GM19239 (cell line): ENCODE results near the gene TBC1D30.
"Not testable (repeated sequence)": the region's sequence is repeated elsewhere in the genome, so short reads cannot be mapped to it uniquely, and the experiment has no call there.

Experiments
- DNase-seq: peaks from one replicate; pipeline ENCODE4 v3.0.0; 2011; ENCODE audit warnings: low spot score; ENCODE audit not compliant: insufficient read length
- FAIRE-seq: peaks from 2 replicates; lab custom pipeline; 2011; peaks lifted over from hg19 to GRCh38; lab: Jason Lieb, UNC

TBC1D30 gene

DNA sequence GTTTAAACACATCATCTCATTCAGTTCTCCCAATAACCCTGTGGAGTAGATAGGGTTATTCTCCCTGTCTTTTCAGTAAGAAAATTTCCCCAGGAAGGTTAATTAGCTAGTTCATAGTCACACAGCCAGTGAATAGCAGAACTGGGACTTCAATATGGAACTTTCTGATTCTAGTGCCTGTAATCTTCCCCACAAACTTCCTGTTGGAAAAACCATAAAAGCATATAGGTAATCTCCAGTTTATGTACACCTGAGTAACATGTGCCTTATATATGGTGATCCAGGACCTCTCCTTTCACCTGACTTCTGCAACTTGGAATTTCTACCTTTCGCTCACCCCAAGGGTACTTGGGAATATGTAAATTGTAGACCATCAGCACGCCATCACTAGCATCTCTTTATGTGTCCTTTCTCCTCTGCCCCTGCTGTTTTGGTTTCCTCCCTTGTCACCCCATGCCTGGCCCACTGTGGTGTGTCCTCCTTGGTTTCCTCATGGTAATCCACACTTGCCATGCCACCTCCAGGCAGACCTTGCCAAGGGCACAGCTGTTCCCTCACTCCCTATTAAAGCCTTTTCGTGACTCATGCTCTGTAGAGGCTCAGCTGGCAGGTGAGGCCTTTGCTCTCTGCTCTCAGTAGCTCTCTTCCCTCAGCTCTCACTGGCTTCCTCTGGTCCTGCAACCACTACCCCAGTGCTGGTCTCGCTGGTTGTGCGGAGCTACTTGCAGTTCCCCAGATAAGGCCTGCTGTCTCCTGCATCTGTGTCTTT, 16.7 kb downstream of the TBC1D30 start:
- no peak for DNase-seq
- FAIRE-seq: no peak

DNA sequence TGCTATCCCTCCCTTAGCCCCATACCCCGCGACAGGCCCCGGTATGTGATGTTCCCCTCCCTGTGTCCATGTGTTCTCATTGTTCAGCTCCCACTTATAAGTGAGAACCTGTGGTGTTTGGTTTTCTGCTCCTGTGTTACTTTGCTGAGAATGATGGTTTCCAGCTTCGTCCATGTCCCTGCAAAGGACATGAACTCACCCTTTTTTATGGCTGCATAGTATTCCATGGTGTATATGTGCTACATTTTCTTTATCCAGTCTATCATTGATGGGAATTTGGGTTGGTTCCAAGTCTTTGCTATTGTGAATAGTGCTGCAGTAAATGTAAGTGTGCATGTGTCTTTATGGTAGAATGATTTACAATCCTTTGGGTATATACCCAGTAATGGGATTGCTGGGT, 24.0 kb downstream of the TBC1D30 start:
- not testable (repeated sequence) for DNase-seq, FAIRE-seq

DNA sequence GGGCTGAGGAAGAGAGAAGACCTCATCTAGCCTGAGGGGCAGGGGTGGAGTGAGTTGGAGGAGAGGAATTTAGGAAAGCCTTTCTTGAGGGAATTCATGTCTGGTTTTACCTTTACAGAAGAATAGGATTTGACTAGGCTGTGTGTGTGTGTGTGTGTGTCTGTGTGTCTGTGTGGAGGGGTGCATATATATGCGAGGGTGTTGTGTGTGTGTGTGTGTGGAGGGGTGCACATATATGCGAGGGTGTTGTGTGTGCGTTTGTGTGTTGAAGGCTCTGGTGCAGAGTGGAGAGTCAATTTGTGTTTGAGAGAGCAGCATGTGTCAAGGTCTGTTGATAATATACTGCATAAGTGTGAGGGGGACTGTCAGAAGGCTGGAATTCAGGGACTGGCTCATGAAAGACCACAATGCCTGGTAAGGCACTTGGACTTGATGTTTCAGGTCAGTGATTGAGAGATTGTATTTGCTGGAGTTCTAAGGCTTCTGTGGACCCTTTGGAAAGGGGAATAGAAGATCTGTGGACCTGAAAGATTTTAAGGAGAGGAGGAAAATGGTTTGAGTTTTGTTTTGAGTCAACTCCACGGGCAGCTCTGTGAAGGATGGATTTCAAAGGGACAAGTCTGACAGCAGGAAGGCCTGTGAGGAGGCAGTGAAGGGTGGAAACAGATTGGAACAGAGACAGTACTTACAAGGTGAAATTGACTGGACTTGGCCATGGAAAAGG, 34.6 kb downstream of the TBC1D30 start:
- FAIRE-seq: no peak
- no peak for DNase-seq

DNA sequence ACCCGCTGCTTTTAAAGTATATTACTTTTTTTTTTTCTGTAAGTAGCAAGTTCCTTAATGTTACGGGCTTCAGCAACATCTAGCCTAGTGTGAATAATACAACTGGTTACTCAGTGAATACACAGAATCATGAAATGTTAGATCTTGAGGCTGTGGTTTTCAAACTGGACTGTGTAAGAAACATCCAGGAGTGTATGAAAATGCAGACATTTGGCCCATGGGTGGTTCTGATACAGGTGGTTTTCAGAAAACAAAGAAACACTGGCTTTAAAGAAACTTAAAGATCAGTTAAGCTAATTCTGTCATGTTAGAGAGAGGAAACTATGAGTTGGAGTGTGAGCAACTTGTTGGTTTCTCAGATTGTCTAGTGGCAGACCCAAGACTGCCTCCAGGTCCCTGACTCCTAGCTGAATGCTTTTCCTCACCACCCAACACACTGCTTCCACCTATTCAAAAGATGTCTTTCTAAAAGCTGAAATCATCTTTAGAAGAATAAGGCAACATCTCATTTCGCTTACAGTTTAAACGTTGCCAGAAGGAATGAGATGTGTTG, 36.1 kb downstream of the TBC1D30 start:
- FAIRE-seq (no peak), DNase-seq (no peak)

DNA sequence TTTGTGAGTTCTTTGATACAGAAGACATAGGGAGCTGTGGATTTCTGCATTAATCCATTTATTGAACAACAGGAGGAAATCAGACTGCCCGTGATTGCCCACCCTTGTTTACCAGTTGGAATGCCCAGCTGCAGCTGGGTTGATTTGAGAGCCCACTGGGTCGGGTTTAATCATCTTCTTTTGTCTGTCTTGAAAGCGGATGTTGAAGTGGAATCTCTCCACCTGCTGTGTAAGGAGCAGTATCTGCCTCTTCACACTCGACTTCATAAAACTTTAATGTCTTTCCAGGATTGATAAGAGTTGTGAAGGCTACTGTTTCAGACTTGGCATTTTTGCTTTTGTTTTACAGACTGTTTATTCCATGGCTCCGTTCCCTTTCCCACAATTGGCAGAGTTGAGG, 39.9 kb downstream of the TBC1D30 start:
- FAIRE-seq (no peak), DNase-seq (no peak)

DNA sequence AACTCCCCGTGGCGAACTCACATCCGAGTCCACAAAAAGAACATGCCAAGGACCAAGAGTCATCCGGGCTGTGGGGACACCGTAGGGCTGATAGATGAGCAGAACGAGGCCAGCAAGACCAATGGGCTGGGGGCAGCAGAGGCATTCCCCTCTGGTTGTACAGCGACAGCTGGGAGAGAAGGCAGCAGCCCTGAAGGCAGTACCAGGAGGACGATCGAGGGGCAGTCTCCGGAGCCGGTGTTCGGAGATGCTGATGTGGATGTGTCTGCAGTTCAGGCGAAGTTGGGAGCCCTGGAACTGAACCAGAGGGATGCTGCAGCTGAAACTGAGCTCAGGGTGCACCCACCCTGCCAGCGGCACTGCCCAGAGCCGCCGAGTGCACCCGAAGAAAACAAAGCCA, 50.7 kb downstream of the TBC1D30 start:
- DNase-seq (no peak), FAIRE-seq (no peak)

DNA sequence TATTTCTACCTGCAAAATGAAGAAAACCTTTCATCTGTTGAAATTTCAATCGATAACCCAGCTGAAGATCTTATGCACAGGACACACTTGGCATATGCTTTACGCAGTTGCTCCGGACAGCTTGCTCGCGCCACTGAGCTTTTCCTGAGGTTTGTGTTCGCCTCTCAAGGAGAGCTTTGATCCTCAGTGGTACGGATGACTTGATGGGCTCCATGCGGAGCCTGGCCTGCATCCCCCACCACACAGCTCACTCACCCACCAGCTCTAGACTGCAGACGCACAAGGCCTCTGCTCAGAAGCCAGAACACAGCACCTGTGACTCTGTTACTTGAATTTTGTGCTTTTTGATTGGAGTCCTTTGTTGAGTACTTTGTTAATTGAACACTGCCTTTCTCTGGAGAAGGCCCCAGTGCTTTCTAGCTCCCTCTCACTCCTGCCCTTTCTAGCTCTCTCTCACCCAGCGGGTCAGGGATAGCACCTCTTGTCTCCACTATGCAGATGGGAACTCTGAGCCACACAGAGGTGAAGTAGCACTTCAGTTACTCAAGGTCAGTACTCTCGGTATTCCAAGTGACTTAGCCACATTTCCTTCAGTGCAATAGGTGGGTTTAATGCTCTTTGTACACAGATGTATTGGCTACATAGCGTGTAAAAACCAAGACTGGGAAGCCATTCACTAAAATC, 52.1 kb downstream of the TBC1D30 start:
- FAIRE-seq: peak; percentile 70
- no peak for DNase-seq

DNA sequence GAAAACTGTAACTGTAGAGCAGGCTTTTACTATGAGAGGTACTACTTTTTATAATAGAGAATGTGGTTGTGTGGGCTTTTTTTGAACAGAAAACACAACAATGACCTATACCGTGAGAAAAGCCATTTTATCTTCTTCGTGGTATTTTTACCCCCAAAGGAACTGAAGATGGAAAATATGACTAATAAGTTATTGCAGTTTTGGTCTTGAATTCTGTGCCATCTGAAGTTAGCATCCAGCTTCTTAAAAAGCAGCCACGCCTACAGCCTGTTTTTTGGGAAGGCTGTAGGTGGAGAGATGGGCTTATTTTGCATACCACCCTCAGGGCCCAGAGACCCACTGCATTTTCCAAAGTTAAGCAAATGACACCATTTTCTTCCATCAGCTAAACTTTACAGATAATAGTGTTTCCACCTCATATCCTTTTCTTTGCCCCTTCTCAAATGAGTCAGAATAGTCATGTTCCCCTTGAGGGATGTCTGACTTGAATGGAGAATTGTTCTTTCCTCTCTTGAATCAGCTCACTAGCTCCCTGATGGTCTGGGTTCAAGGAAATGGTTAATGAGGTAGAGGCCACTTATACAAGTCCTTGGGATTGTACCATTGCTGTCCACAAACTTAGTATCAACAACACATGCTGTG, 53.0 kb downstream of the TBC1D30 start:
- FAIRE-seq (peak; percentile 71), DNase-seq (no peak)

DNA sequence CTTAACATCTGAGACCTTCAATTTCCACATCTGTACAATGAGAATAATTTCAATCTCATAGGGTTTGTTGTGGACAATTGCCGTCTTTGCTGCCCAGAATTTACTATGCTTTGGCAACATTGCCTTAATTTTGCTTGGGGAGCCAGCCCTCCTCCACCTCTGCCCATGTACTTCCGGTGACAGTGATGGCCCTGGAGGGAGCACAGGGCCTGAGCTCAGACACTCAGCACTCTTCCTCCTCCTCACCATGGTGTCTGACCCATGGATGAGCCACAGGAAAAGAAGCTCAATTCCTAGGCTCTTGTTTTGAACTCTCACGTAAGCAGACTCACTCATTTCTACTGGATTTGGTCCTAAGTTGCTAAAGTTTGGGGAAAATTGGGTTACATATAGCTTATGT, 58.2 kb downstream of the TBC1D30 start:
- no peak for DNase-seq
- no peak for FAIRE-seq

DNA sequence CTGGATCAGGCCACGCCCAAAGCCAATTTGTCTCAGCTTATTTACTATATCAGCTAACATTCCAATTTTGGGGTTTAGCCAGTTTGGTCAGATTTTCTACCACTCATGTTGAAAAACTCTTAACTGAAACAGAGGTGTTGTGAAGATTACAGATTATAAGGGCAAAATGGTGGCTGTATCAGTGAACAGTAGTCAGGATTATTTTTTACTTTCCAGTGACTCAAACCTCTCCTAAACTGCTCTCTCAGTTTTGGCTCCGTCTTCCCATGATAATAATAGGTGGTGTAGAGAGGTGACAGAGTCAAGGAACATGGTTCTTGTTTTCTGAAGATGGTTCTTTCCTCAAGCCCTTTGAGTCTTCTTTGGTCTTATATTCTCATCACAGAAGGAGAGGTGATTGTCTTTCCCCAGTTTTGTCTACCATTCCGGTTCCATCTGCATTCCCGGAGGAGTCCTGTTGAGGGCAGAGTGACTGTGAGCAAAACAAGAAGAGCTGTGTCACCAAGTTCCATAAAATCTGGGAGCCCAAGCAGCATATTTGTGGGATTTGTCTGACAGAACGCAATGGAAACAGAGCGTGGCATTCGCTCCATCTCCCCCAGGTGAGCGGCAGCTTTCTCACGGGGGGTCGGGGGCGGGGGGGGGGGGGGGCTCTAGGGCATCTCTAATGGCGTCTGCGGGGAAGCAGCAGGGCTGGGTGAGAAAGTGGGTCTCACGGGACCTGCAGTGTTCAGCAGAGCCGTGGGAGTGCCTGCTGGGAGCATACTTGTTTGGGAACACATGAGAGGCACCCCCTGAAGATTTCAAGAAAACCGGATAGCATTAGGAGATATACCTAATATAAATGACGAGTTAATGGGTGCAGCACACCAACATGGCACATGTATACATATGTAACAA, 59.1 kb downstream of the TBC1D30 start:
- no peak for DNase-seq
- no peak for FAIRE-seq

DNA sequence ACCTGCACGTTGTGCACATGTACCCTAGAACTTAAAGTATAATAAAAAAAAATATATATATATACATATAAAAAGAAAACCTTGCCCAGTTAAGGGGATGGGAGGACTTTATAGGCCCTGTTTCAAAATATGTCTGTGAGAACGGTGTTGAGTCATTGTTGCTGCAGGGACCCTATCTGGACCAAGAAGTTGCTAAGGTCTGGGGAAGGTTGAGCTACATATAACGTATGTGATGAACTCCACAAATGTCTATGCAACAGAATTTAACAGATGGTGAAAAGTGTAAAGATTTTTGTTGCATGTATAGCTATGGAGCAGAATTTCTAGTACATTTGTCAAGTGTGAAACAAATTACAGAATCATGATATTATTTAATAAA, 59.7 kb downstream of the TBC1D30 start:
- DNase-seq (no peak), FAIRE-seq (no peak)

DNA sequence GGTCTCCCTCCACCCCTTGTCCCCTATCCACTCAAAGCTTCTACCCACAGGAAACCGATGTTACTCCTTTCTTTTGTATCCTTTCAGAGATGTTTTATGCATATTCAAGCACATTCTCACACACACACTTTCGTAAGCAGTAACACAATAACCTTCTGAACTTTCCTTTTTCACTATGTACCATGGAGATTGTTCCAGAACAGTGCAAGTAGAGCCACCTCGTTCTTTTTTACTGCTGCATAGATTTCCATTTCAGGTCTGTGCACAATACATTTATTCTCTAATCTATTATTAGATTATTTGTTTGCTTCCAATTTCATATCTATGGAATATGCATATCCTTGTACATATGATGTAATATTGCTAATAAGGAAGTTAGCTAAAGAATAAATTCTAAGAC, 60.3 kb downstream of the TBC1D30 start:
- DNase-seq (no peak), FAIRE-seq (no peak)

DNA sequence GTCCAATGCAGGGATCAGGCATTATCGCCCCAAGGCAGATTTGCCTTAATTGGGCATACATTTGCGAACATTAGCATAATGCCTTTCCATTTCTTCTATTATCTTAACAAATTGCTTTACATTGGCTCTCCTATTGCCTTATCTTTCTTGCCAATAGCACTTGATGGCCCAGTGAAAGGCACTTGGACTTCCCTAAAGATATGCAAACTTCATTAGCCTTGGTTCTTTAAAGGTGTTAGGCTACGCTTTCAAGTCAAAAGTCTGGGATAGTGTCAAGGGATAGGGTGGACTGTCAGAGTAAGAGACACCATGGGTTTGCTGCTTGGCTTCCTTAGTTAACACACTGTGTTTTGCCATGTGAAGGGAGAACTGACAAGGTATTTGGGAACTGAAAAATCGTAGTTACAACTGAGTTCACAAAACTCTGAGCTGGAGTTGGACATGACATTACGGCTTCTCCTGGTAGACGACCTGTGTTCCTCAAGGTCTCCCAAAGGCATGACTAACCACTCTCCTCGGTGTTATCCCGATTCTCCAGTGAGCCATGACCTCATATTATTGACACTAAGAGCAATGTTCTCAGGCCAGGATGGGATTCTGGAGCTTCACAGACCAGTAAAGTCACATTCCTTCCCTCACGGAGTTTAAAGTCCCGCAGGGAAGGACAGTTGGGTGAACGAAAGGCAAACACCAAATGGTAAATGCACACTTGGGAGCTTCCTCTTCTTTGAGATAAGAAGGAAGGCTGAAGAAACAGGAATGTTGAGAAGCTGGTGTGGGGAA, 65.2 kb downstream of the TBC1D30 start:
- FAIRE-seq (no peak), DNase-seq (no peak)

DNA sequence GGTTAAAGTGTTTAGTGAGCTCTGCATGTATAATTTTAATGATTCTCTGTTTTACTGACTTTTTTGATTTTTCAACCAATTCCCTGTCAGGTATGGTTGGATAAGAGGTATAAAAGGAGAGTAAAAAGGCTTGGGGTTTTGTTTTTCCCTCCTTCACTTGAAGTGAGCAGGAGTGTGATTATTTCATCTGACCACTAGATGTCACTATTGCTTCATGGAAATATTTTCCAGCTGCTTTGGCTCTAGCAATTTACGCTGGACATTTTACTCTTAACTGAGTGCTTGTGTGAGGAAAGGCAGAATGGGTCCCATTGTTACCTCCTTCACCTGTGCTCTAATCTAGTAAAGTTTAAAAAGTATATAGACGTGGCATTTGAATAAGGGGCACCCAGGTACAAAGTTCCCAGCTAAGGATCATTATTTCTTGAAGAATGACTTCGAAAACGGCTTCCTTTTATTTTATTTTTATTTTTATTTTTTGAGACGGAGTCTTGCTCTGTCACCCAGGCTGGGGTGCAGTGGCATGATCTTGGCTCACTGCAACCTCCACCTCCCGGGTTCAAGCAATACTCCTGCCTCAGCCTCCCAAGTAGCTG, 66.5 kb downstream of the TBC1D30 start:
- DNase-seq (peak; percentile 28), FAIRE-seq (peak; percentile 40)

DNA sequence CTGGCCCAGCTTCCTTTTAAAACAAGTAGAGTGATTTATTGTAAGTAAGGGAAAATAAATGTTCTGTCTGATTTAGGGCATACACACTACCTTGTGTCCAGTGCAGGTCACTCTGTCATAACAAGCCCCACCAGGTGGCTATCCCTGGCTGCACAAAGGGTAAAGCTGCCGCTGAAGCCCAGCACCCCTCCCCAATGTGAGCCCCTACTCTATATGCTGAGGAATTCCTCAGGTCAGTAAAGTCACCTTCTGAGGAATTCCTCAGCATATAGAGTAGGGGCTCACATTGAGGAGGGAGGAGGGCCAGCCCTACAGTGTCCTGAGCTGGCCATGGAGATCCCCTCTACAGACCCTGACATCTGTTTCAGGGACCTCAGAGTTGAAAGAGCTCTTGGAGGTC, 67.2 kb downstream of the TBC1D30 start:
- FAIRE-seq: no peak

DNA sequence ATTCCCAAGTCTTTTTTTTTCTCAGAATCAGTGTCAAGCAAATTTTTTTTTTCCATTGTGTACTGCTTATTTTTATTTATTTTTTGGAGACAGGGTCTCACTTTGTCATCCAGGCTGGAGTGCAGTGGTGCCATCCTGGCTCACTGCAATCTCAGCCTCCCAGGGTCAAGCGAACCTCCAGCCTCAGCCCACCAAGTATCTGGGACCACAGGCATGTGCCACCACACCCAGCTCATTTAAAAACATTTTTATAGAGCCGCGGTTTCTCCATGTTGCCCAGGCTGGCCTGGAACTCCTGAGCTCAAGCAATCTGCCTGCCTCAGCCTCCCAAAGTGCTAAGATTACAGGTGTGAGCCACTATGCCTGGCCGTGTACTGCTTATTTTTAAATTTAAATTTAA, 68.1 kb downstream of the TBC1D30 start:
- DNase-seq (no peak), FAIRE-seq (no peak)

More for the DNA sequence above, 67.2 kb downstream of the TBC1D30 start:
- DNase-seq: no peak

DNA sequence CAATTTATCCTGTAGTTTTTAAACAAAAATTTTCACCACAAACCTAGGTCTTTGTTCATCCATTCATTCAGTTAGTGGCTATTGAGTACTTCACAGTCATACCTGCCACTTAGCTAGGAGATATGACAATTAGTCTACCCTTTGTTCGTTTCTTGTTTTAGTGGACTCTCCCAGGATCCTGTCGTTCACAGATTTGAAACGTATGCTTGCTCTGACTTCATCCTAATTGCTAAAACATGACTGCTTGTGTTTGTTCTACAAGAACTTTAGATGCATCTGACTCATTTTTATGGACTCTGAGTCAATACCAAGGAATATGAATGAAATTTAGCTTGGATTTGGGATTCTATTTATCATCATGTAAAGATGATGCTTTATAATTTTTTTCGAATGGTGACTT, 69.5 kb downstream of the TBC1D30 start:
- no peak for DNase-seq
- FAIRE-seq: no peak

DNA sequence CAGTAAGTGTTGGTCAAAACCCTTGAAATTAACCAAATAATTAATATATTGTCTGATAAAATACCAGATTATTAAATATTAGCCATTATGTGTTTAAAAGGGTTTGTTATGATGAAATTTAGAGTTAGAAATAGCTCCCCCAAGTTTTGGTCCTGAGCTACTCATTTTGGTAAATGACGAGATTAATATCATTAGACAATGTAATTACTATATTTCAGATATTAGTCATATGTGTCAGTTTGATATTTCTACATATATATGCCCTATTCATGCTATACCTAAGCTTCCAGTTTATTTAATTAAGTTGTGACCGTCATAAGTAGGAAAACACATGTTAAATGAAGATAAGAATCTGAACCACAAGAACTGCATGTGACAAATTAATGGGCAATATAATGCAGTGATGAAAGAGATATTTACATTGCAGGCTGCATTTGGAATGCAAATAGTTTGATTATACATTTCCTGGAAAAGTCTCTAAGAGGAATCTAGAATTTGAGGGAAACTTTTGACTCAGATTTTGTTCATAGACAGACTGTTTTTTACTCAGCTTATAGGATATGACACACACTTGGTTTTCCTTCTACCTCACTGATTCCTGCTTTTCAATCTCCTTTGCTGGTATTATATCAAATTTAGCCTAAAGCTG, 70.5 kb downstream of the TBC1D30 start:
- DNase-seq: no peak
- no peak for FAIRE-seq
